Fibroblast of lung (primary cell): ENCODE results near the gene SLC26A6.

ENCODE experiments used
- EZH2 ChIP-seq: IDR thresholded peaks from 2 replicates; pipeline ENCODE4 v1.5.1; 2012; ENCODE audit warnings: low read length, control low read depth, mild to moderate bottlenecking; ENCODE audit errors: missing control alignments
- TF ChIP-seq, protein P1 (sequence below), 2 donors: IDR thresholded peaks in 1 of 2; conservative IDR thresholded peaks in 1 of 2; 1 replicate in 1 of 2; 2 replicates in 1 of 2; pipeline ENCODE4 v1.5.1; 2011 to 2012; ENCODE audit warnings: low read length in 2 of 2, control low read depth in 1 of 2, inconsistent platforms in 1 of 2, low read depth in 1 of 2, mild to moderate bottlenecking in 1 of 2

GRCh38 chr3:48662753-48663488 lies 27.7 kb upstream of the SLC26A6 start, which contains the start of gene CELSR3:
- TF ChIP-seq, protein P1, sequence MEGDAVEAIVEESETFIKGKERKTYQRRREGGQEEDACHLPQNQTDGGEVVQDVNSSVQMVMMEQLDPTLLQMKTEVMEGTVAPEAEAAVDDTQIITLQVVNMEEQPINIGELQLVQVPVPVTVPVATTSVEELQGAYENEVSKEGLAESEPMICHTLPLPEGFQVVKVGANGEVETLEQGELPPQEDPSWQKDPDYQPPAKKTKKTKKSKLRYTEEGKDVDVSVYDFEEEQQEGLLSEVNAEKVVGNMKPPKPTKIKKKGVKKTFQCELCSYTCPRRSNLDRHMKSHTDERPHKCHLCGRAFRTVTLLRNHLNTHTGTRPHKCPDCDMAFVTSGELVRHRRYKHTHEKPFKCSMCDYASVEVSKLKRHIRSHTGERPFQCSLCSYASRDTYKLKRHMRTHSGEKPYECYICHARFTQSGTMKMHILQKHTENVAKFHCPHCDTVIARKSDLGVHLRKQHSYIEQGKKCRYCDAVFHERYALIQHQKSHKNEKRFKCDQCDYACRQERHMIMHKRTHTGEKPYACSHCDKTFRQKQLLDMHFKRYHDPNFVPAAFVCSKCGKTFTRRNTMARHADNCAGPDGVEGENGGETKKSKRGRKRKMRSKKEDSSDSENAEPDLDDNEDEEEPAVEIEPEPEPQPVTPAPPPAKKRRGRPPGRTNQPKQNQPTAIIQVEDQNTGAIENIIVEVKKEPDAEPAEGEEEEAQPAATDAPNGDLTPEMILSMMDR (conservative IDR thresholded peaks at IDR 0.05 in 1 of 2, IDR thresholded peaks at IDR 0.05 in 1 of 2; ENCODE audit: low read depth in 1 of 2, low read length in 2 of 2): no peak
- TF ChIP-seq EZH2: peak; percentile 42
